Measurements from ENCODE around the gene TMEM43.

The TMEM43 gene

GRCh38 chr3:14137445-14137844 lies 12.6 kb downstream of the TMEM43 start:
- DNase-seq (ENCODE audit: low read depth in 2 of 3, low spot score in 2 of 3): no peak

GRCh38 chr3:14138109-14138877 lies 13.4 kb downstream of the TMEM43 start:
- DNase-seq (ENCODE audit: low read depth in 2 of 3, low spot score in 2 of 3): no peak

- DNase-seq (ENCODE audit: low read depth in 2 of 3, low spot score in 2 of 3): no peak
Observed at GRCh38 chr3:14138878-14139655, 14.2 kb downstream of the TMEM43 start.

- DNase-seq (ENCODE audit: low read depth in 2 of 3, low spot score in 2 of 3): no peak
Observed at GRCh38 chr3:14139771-14140170, 14.9 kb downstream of the TMEM43 start.

- no peak for DNase-seq (ENCODE audit: low read depth in 2 of 3, low spot score in 2 of 3)
Observed at GRCh38 chr3:14140668-14141067, 15.8 kb downstream of the TMEM43 start.

- DNase-seq (ENCODE audit: low read depth in 2 of 3, low spot score in 2 of 3): no peak
Observed at GRCh38 chr3:14141144-14141543, 16.3 kb downstream of the TMEM43 start.

GRCh38 chr3:14141602-14142341 lies 16.9 kb downstream of the TMEM43 start:
- no peak for DNase-seq (ENCODE audit: low read depth in 2 of 3, low spot score in 2 of 3)

GRCh38 chr3:14142567-14143270 lies 17.9 kb downstream of the TMEM43 start:
- no peak for DNase-seq (ENCODE audit: low read depth in 2 of 3, low spot score in 2 of 3)

GRCh38 chr3:14143271-14144225 lies 18.7 kb downstream of the TMEM43 start:
- DNase-seq (ENCODE audit: low read depth in 2 of 3, low spot score in 2 of 3): no peak

- DNase-seq (ENCODE audit: low read depth in 2 of 3, low spot score in 2 of 3): no peak
Observed at GRCh38 chr3:14144423-14145075, 19.7 kb downstream of the TMEM43 start.

- DNase-seq (ENCODE audit: low read depth in 2 of 3, low spot score in 2 of 3): no peak
Observed at GRCh38 chr3:14145236-14145635, 20.4 kb downstream of the TMEM43 start.

GRCh38 chr3:14145670-14146380 lies 21.0 kb downstream of the TMEM43 start:
- DNase-seq (ENCODE audit: low read depth in 2 of 3, low spot score in 2 of 3): no peak

- no peak for DNase-seq (ENCODE audit: low read depth in 2 of 3, low spot score in 2 of 3)
Observed at GRCh38 chr3:14146381-14147065, 21.7 kb downstream of the TMEM43 start.

- no peak for DNase-seq (ENCODE audit: low read depth in 2 of 3, low spot score in 2 of 3)
Observed at GRCh38 chr3:14147066-14147435, 22.2 kb downstream of the TMEM43 start.

GRCh38 chr3:14147617-14148016 lies 22.8 kb downstream of the TMEM43 start:
- no peak for DNase-seq (ENCODE audit: low read depth in 2 of 3, low spot score in 2 of 3)

- DNase-seq (ENCODE audit: low read depth in 2 of 3, low spot score in 2 of 3): no peak
Observed at GRCh38 chr3:14148041-14148985, 23.5 kb downstream of the TMEM43 start.

GRCh38 chr3:14150078-14150477 lies 25.2 kb downstream of the TMEM43 start:
- no peak for DNase-seq (ENCODE audit: low read depth in 2 of 3, low spot score in 2 of 3)
